Liver (tissue), 9 donors: ENCODE data around the gene AHR. TPM values are rescaled to one million over a fixed set of nuclear protein-coding genes. Genes with fewer than 3 reads are reported as not detected.

Experiments
- DNase-seq: peaks from one replicate; pipeline ENCODE4 v3.0.0-alpha.2; 2017; ENCODE audit warnings: low spot score
- H3K27ac ChIP-seq, 2 donors: one replicate each; pipeline ENCODE4 v1.7.0; 2013; ENCODE audit warnings: inconsistent platforms in 2 of 2, low read length in 2 of 2, control low read depth in 1 of 2, low read depth in 1 of 2, mild to moderate bottlenecking in 1 of 2
- H3K27me3 ChIP-seq, 4 donors: one replicate each; pipeline versions ENCODE4 v1.6.1 to v1.7.0; 2013; ENCODE audit warnings: low read length in 3 of 4, inconsistent platforms in 1 of 4, mild to moderate bottlenecking in 1 of 4, moderate library complexity in 1 of 4; ENCODE audit not compliant: control insufficient read depth in 4 of 4, insufficient read depth in 4 of 4
- H3K36me3 ChIP-seq, 4 donors: one replicate each; pipeline versions ENCODE4 v1.6.1 to v1.7.0; 2013; ENCODE audit warnings: low read length in 3 of 4, mild to moderate bottlenecking in 3 of 4, low read depth in 1 of 4, moderate library complexity in 1 of 4; ENCODE audit not compliant: control insufficient read depth in 4 of 4, insufficient read depth in 3 of 4
- H3K4me1 ChIP-seq, 4 donors: one replicate each; pipeline versions ENCODE4 v1.6.1 to v1.7.0; 2013; ENCODE audit warnings: low read length in 3 of 4, mild to moderate bottlenecking in 3 of 4, moderate library complexity in 1 of 4; ENCODE audit not compliant: control insufficient read depth in 4 of 4, insufficient read depth in 4 of 4
- H3K4me3 ChIP-seq, 3 donors: one replicate each; pipeline versions ENCODE4 v1.6.1 to v1.7.0; 2013; ENCODE audit warnings: low read length in 3 of 3, control low read depth in 1 of 3, low read depth in 1 of 3, mild to moderate bottlenecking in 1 of 3
- H3K9ac ChIP-seq, 2 donors: one replicate each; pipeline ENCODE4 v1.7.0; 2013; ENCODE audit warnings: low read length in 2 of 2, mild to moderate bottlenecking in 2 of 2, moderate library complexity in 2 of 2, control low read depth in 1 of 2, low read depth in 1 of 2
- H3K9me3 ChIP-seq, 4 donors: one replicate each; pipeline versions ENCODE4 v1.6.1 to v1.7.0; 2013; ENCODE audit warnings: low read length in 3 of 4; ENCODE audit not compliant: control insufficient read depth in 4 of 4
- ATF3 ChIP-seq: IDR thresholded peaks from 2 replicates; pipeline ENCODE4 v1.6.1; 2016; ENCODE audit warnings: antibody characterized with exemption
- CTCF ChIP-seq: fragments of 150-350 bp; IDR thresholded peaks from 2 replicates; pipeline ENCODE4 v1.5.1; 2017; ENCODE audit warnings: improper control_type of control experiment, low read depth, low read length; ENCODE audit not compliant: missing input control
- EGR1 ChIP-seq, 2 donors: IDR thresholded peaks; 2 replicates each; pipeline ENCODE4 v1.6.1; 2016 to 2018; ENCODE audit warnings: antibody characterized with exemption in 2 of 2, low read depth in 2 of 2
- FOXA1 ChIP-seq: IDR thresholded peaks from 2 replicates; pipeline ENCODE4 v1.6.1; 2016; ENCODE audit warnings: antibody characterized with exemption
- FOXA2 ChIP-seq: IDR thresholded peaks from 2 replicates; pipeline ENCODE4 v1.6.1; 2016; ENCODE audit warnings: antibody characterized with exemption
- GABPA ChIP-seq, 2 donors: IDR thresholded peaks in 1 of 2; conservative IDR thresholded peaks in 1 of 2; 2 replicates each; pipeline ENCODE4 v1.6.1; 2016; ENCODE audit warnings: antibody characterized with exemption in 2 of 2, mild to moderate bottlenecking in 1 of 2, moderate library complexity in 1 of 2
- HNF4A ChIP-seq, 2 donors: conservative IDR thresholded peaks; 2 replicates each; pipeline ENCODE4 v1.6.1; 2016; ENCODE audit warnings: antibody characterized with exemption in 2 of 2, mild to moderate bottlenecking in 2 of 2
- HNF4G ChIP-seq: IDR thresholded peaks from 2 replicates; pipeline ENCODE4 v1.6.1; 2016; ENCODE audit warnings: antibody characterized with exemption
- JUND ChIP-seq, 2 donors: IDR thresholded peaks; 2 replicates each; pipeline ENCODE4 v1.6.1; 2016; ENCODE audit warnings: antibody characterized with exemption in 2 of 2
- NR2F2 ChIP-seq: IDR thresholded peaks from 2 replicates; pipeline ENCODE4 v1.6.1; 2016; ENCODE audit warnings: antibody characterized with exemption
- RAD21 ChIP-seq, 2 donors: IDR thresholded peaks; 2 replicates each; pipeline ENCODE4 v1.6.1; 2016; ENCODE audit warnings: antibody characterized with exemption in 2 of 2, mild to moderate bottlenecking in 2 of 2
- RXRA ChIP-seq, 2 donors: IDR thresholded peaks; 2 replicates each; pipeline ENCODE4 v1.6.1; 2017 to 2018; ENCODE audit warnings: antibody characterized with exemption in 2 of 2, mild to moderate bottlenecking in 1 of 2
- SP1 ChIP-seq: IDR thresholded peaks from 2 replicates; pipeline ENCODE4 v1.6.1; 2018; ENCODE audit warnings: antibody characterized with exemption, mild to moderate bottlenecking
- TAF1 ChIP-seq: conservative IDR thresholded peaks from 2 replicates; pipeline ENCODE4 v1.6.1; 2016; ENCODE audit warnings: antibody characterized with exemption, mild to moderate bottlenecking
- WGBS: extraction: QIAGEN DNeasy Blood & Tissue Kit; methylation state at CpG from one replicate; pipeline ENCODE4 v1.1.7; 2013; 5-methylcytosine and 5-hydroxymethylcytosine counted together
- polyA plus RNA-seq, 2 donors: library from polyadenylated mRNA; stranded (reverse) in 1 of 2; unstranded in 1 of 2; fragments of 200-250 nt in 1 of 2; fragments of >200 nt in 1 of 2; fragmentation: Nextera tagmentation in 1 of 2; extraction: Ambion mirVana in 1 of 2; gene quantifications; one replicate each; pipeline versions ENCODE4 v1.2.1 to v1.2.3, GENCODE V29; 2013 to 2015
- total RNA-seq, 2 donors: library from RNA; depleted of rRNA; stranded (reverse); fragments of >200 nt; gene quantifications; one replicate each; pipeline ENCODE4 v1.2.3, GENCODE V29; 2014
- TF ChIP-seq, protein P1 (sequence below): IDR thresholded peaks from 2 replicates; pipeline ENCODE4 v1.6.1; 2016; ENCODE audit warnings: antibody characterized with exemption
- TF ChIP-seq, protein P2 (sequence below): IDR thresholded peaks from 2 replicates; pipeline ENCODE4 v1.6.1; 2016; ENCODE audit warnings: antibody characterized with exemption
- donor health status: healthy.
- donor health status: healthy.
- donor health status: healthy.
- donor health status: healthy.
- donor health status: healthy.

AHR gene
- total and polyA plus RNA-seq, 4 donors = 9.9 to 61.2 (median 20.1) TPM

DNA sequence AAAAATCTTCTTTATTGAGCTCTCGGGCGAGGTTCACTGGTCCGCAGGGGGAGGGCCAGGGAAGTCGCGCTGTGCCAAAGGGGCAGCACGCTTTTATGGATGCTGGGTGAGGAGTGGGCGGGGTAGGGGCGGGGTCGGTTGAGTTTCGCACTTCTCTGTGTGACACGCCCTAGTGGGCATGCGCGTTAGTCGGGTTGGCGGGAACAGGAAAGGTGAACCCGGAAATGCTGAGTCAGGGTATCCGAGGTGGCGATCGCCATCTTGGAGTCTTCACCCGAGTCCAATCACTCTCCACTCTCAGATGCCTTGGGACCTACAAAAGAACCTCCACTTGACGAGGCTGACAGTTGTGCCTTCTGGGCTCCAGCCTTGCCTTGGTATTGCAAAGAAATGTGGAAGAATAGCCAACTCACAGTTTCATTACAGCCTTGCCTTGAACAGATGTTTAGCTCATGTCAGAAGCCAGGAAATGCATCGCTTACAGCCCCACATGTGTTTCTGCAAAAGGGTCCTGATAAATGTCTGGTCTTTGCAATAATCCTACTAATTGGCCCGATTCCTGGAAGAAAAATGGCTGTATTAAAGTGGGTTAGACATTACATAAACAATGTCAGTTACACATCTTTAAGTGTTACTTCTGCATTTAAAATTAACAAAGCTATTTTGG is 64.1 kb downstream of the AHR start:
- H3K27me3 ChIP-seq = no peaks in the 10 kb centered on the region
- H3K27ac ChIP-seq = no peak overlapping the region
- no peak overlapping the region for H3K4me3 ChIP-seq
- H3K9ac ChIP-seq = no peak overlapping the region
- no peak for TF ChIP-seq NR2F2
- no peak for TF ChIP-seq HNF4A (conservative IDR thresholded peaks at IDR 0.05)
- no peak for TF ChIP-seq GABPA (IDR thresholded peaks at IDR 0.05 in 1 of 2, conservative IDR thresholded peaks at IDR 0.05 in 1 of 2)
- TF ChIP-seq RXRA (IDR thresholded peaks at IDR 0.05) = no peak
- TF ChIP-seq FOXA2 = no peak
- no peak for TF ChIP-seq ATF3
- TF ChIP-seq EGR1 (IDR thresholded peaks at IDR 0.05; ENCODE audit: low read depth in 2 of 2) = no peak
- TF ChIP-seq FOXA1 = no peak
- no peaks in the 10 kb centered on the region for H3K36me3 ChIP-seq
- WGBS = 96% methylated on average over 23 of the region's 23 CpGs
- H3K4me1 ChIP-seq = no peaks in the 10 kb centered on the region
- H3K9me3 ChIP-seq = no peaks in the 10 kb centered on the region
- DNase-seq = no peak

GRCh38 chr7:17364671-17365070 is 66.2 kb downstream of the AHR start:
- Histone ChIP-seq H3K27ac (no peak overlapping the region), H3K36me3 (no peaks in the 10 kb centered on the region), H3K4me1 (peaks cover 0 to 2% (median under 1%) of the 10 kb centered on the region in 4 donors), H3K9me3 (no peaks in the 10 kb centered on the region), H3K4me3 (no peak overlapping the region), H3K27me3 (no peaks in the 10 kb centered on the region), H3K9ac (no peak overlapping the region)
- no peak for TF ChIP-seq SP1
- TF ChIP-seq, protein P1, sequence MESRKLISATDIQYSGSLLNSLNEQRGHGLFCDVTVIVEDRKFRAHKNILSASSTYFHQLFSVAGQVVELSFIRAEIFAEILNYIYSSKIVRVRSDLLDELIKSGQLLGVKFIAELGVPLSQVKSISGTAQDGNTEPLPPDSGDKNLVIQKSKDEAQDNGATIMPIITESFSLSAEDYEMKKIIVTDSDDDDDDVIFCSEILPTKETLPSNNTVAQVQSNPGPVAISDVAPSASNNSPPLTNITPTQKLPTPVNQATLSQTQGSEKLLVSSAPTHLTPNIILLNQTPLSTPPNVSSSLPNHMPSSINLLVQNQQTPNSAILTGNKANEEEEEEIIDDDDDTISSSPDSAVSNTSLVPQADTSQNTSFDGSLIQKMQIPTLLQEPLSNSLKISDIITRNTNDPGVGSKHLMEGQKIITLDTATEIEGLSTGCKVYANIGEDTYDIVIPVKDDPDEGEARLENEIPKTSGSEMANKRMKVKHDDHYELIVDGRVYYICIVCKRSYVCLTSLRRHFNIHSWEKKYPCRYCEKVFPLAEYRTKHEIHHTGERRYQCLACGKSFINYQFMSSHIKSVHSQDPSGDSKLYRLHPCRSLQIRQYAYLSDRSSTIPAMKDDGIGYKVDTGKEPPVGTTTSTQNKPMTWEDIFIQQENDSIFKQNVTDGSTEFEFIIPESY = no peak
- no peak for TF ChIP-seq JUND (IDR thresholded peaks at IDR 0.05)
- TF ChIP-seq RAD21 (IDR thresholded peaks at IDR 0.05) = no peak
- TF ChIP-seq NR2F2 = no peak
- TF ChIP-seq TAF1 = no peak
- TF ChIP-seq FOXA2 = no peak
- TF ChIP-seq, protein P2, sequence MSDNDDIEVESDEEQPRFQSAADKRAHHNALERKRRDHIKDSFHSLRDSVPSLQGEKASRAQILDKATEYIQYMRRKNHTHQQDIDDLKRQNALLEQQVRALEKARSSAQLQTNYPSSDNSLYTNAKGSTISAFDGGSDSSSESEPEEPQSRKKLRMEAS = no peak
- 91% methylated on average over 2 of the region's 2 CpGs for WGBS
- no peak for DNase-seq

GRCh38 chr7:17365775-17366174 is 67.3 kb downstream of the AHR start:
- Histone ChIP-seq H3K9ac (no peak overlapping the region), H3K27ac (no peak overlapping the region), H3K4me3 (no peak overlapping the region), H3K9me3 (no peaks in the 10 kb centered on the region), H3K36me3 (no peaks in the 10 kb centered on the region), H3K4me1 (peaks cover 0 to 3% (median under 1%) of the 10 kb centered on the region in 4 donors), H3K27me3 (no peaks in the 10 kb centered on the region)
- TF ChIP-seq EGR1 (IDR thresholded peaks at IDR 0.05; ENCODE audit: low read depth in 2 of 2) (no peak), HNF4A (conservative IDR thresholded peaks at IDR 0.05) (no peak), CTCF (no peak), HNF4G (no peak), SP1 (no peak), TAF1 (no peak), FOXA1 (no peak), GABPA (IDR thresholded peaks at IDR 0.05 in 1 of 2, conservative IDR thresholded peaks at IDR 0.05 in 1 of 2) (no peak)
- TF ChIP-seq, protein P2 = no peak
- TF ChIP-seq, protein P1 = no peak
- no peak for DNase-seq
- 99% methylated on average over 1 of the region's 1 CpG for WGBS
